Rectal smooth muscle tissue (tissue), 1 donor: ENCODE measurements around the gene NMUR1.

Source experiments
- H3K27ac ChIP-seq: one replicate; pipeline ENCODE4 v1.7.0; 2013; ENCODE audit warnings: low read depth, low read length, inconsistent platforms
- H3K27me3 ChIP-seq: one replicate; pipeline ENCODE4 v1.7.0; 2013; ENCODE audit warnings: low read length; ENCODE audit not compliant: control insufficient read depth, insufficient read depth
- H3K36me3 ChIP-seq: one replicate; pipeline ENCODE4 v1.7.0; 2013; ENCODE audit warnings: low read length; ENCODE audit not compliant: control insufficient read depth, insufficient read depth
- H3K4me1 ChIP-seq: one replicate; pipeline ENCODE4 v1.7.0; 2013; ENCODE audit warnings: low read length; ENCODE audit not compliant: control insufficient read depth, insufficient read depth
- H3K4me3 ChIP-seq: one replicate; pipeline ENCODE4 v1.7.0; 2013; ENCODE audit warnings: low read length
- H3K9ac ChIP-seq: one replicate; pipeline ENCODE4 v1.7.0; 2013; ENCODE audit warnings: low read length

NMUR1 gene

DNA sequence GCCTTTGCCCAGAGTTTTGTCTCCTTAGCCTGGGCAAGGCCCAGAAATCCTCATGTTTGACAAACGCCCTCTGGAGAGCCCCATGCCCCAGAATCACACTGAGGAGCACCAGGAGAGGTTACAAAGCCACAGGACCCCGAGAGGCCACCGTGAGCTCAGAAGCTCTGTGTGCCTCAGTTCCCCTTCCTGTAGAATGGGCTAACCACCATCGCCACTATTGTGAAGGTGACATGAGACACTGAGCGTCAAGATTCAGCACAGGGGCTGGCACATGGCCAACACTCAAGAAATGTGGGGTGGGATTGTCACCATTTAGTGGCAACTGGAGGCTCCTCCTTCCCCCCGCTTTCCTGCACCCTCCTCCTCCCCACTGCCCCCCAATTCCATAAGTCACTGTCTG lies 1.2 kb upstream of the NMUR1 start:
- Histone ChIP-seq H3K4me1 (no peaks in the 10 kb centered on the region), H3K9ac (no peak overlapping the region), H3K4me3 (no peak overlapping the region), H3K27me3 (no peaks in the 10 kb centered on the region), H3K27ac (no peak overlapping the region), H3K36me3 (no peaks in the 10 kb centered on the region)

DNA sequence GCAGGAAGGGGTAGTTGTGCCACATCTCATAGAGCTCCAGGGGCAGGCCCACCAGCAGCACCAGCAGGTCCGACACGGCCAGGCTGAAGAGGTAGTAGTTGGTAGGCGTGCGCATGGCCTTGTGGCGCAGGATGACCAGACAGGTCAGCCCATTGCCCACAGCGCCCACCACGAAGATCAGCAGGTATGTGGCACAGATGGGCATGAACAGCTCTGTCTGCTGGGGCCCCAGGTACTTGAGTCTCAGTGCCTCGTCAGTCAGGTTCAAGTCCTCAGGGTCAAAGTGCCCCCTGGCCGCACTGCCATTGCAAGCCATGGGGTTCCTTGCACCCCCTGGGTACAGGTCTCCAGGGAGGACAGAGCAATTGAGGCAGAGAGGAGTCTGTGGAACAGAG lies 1.6 kb downstream of the NMUR1 start:
- Histone ChIP-seq H3K9ac (no peak overlapping the region), H3K4me3 (no peak overlapping the region), H3K27ac (no peak overlapping the region), H3K36me3 (no peaks in the 10 kb centered on the region), H3K27me3 (no peaks in the 10 kb centered on the region), H3K4me1 (no peaks in the 10 kb centered on the region)

DNA sequence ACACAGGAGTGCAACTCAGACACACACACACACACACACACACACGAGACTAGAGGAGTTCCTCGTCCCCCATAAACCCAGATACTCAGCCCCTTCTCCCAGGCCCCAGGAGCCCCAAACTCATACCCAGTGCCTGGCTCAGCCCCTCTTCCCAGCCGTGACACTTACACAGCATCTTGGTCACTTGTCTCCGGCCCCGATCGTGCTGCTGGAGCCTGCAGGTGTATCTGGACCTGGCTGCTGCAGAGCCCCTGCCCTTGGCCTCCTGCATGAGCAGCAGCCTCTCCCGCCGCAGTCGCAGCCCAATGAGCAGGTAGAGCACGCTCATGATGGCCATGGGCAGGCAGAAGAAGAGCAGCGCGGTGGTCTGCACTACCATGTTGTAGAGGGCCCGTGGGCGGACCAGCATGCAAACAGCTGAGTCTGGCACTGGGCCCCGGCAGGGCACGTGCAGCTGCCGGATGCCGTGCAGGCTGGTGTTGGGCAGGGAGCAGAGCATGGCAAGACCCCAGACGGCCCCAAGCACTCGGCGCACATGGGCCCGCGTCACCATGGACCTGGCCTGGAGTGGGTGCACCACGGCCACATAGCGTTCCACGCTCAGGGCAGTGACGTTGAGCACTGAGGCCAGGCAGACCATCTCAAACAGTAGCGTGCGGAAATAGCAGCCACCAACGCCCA lies 2.1 kb downstream of the NMUR1 start:
- Histone ChIP-seq H3K36me3 (no peaks in the 10 kb centered on the region), H3K9ac (no peak overlapping the region), H3K27me3 (no peaks in the 10 kb centered on the region), H3K4me1 (no peaks in the 10 kb centered on the region), H3K27ac (no peak overlapping the region), H3K4me3 (no peak overlapping the region)

DNA sequence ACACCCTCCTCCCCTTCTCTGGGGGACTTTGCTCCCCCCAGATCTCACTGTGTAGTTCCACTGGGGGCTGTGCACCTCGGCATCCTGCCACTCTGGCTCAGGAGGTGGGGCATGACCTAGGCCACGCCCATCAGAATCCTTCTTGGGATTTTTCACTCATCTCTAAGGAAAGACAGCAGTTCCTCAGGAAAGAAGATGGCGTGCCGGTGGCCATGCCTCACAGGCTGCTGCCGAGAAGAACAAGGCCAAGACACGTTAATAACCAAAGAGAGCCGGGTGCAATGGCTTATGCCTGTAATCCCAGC lies 3.2 kb downstream of the NMUR1 start:
- Histone ChIP-seq H3K9ac (no peak overlapping the region), H3K36me3 (no peaks in the 10 kb centered on the region), H3K27ac (no peak overlapping the region), H3K27me3 (no peaks in the 10 kb centered on the region), H3K4me3 (no peak overlapping the region), H3K4me1 (no peaks in the 10 kb centered on the region)

DNA sequence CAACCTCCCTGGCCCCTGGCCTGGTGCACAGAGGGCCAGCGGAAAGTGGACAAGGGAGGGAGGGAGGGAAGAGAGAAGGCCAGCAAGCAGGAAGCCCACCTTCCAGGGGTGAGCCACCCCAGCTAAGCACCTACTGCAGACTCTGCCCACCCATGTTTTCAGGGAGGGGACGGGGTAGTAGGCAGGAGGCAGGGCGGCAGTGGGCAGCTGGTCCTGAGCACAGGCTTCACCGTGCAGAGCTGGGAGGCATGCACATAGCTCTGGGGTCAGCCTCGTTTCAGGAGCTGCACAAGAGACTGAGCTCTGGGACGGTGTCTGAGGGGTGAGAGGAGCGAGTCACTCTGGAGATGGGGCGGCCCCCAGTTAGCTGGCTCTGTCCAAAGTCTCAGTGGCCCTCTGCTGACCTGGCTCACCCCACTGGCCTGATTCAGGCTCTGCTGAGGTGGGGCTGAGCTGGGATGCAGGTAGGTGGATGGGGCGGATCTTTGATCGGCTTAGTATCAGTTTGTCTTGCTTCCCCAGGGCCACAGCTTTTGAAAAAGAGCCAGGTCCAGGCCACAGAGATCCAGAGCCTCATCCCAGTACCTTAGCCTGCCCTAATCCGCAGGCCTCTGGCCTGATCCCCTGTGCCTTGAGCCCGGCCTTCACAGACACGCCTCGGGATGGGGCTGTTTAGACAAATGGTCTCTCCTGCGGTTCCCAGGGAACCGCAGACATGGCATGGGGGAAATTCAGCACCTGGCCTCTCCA lies 3.7 kb downstream of the NMUR1 start:
- H3K4me3 ChIP-seq = no peak overlapping the region
- H3K27ac ChIP-seq = no peak overlapping the region
- H3K9ac ChIP-seq = no peak overlapping the region
- no peaks in the 10 kb centered on the region for H3K4me1 ChIP-seq
- H3K27me3 ChIP-seq = no peaks in the 10 kb centered on the region
- no peaks in the 10 kb centered on the region for H3K36me3 ChIP-seq

DNA sequence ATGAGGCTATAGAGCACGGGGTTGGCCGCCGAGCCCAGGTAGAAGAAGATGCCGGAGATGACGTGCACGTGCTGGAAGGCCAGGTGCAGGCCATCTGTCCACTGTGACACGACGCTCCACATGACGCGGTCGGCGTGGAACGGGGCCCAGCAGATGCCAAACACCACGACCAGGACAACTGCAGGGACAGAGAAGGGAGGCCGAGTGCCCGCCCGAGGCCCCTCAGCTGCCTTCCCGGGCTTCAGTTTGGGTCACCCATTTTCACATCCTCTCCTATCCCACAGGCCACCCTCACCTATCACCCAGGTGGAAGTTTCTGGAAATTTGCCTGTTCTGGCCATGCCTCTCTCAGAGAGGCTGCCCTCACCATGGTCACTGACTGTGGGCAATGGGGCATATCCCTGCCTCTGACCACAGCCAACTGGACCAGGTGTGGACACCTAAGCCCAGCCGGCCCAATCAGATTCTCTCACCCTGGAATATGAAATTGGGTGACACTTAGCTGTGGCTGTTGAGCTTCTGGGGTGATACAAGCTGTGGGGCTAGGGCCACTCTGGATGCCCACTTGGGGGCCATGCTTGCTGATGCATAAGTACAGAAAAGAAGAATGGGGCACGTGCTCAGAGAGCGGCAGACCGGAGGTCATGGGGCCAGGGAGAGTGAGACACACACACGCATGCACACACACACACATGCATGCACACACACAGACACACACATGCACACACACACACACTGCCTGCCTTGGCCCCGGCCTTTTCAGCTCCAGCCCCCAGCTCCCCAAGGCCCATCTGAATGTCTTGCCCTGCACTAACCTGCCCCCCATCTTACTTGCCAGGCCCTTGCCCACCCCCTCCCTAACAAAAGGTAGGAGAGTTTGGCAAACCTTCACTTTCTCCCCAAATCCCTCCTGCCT lies 4.7 kb downstream of the NMUR1 start:
- Histone ChIP-seq H3K27me3 (no peaks in the 10 kb centered on the region), H3K9ac (no peak overlapping the region), H3K27ac (no peak overlapping the region), H3K4me3 (no peak overlapping the region), H3K4me1 (no peaks in the 10 kb centered on the region), H3K36me3 (no peaks in the 10 kb centered on the region)

DNA sequence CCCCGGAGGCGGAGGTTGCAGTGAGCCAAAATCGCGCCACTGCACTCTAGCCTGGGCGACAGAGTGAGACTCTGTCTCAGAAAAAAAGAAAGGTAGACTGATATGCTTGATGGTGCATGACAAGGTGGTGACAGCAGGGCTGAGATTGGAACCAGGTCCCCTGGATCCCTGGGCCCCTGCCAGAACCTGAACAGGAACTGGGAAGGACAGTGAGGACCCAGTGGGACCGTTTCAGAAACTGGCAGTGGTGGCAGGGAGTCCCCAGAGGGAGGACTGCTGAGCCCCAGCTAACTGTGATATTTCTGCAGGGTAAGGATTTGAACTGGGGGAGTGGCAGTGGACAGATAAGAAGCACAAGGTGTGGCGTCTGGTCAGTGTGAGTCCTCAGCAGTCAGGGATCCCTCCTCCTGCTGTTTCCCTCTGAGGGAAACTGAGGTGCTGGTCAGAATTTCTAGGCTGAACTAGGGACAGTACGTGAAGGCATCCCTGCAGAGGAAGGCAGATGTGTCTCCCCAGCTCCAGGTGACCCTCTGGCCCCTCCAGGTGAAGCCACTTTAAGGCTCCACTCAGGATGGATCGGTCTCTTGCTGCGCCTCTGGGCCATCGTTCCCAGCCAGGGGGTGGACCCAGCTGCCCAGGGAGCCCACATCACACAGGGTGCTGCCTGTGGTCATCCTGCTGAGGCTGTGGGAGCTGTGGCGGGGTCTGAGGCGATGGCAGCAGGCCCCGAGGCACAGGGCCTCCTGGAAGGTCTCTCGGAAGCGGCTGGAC lies 5.6 kb downstream of the NMUR1 start:
- H3K9ac ChIP-seq = no peak overlapping the region
- no peak overlapping the region for H3K27ac ChIP-seq
- no peak overlapping the region for H3K4me3 ChIP-seq
- no peaks in the 10 kb centered on the region for H3K36me3 ChIP-seq
- H3K4me1 ChIP-seq = no peaks in the 10 kb centered on the region
- no peaks in the 10 kb centered on the region for H3K27me3 ChIP-seq

DNA sequence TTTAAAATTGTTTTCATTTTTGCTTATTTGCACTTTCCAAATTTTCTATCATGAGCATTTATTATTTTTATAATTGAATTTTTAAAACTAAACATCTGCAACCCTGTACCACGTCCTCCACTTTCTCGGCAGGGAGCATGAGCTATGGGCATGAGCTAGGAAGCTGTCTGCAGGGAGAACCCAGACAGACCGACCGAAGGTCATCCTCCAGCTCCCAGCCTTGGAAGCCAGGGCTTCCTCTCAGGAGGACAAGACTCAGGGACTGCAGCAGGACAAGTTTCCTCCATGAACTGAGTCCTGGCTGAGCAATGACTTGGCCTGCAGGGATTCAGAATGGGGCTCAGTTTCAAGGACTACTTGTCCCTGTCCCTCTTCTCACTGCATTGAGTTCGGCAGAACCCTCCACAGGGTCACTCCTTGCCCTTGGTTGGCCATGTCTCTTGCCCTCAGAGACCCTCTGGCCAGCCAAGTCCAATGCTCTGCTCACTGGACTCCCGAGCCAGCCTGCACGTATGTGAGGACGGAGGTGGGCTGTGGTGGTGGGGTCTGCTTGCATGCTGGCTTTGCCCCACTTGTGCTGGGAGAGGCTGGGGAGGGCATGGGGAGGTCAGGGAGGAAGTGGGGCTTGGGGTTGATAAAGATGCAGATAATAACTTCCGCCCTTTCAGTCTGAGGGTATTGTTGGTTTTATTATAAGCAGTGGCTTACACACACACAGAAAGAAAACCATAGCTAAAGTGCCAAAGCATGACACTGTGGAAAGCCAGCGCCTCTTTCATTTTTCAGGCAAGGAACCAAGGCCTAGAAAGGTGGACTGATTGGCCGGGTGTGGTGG lies 6.6 kb downstream of the NMUR1 start:
- Histone ChIP-seq H3K9ac (no peak overlapping the region), H3K4me1 (no peaks in the 10 kb centered on the region), H3K27ac (no peak overlapping the region), H3K36me3 (no peaks in the 10 kb centered on the region), H3K27me3 (no peaks in the 10 kb centered on the region), H3K4me3 (no peak overlapping the region)

DNA sequence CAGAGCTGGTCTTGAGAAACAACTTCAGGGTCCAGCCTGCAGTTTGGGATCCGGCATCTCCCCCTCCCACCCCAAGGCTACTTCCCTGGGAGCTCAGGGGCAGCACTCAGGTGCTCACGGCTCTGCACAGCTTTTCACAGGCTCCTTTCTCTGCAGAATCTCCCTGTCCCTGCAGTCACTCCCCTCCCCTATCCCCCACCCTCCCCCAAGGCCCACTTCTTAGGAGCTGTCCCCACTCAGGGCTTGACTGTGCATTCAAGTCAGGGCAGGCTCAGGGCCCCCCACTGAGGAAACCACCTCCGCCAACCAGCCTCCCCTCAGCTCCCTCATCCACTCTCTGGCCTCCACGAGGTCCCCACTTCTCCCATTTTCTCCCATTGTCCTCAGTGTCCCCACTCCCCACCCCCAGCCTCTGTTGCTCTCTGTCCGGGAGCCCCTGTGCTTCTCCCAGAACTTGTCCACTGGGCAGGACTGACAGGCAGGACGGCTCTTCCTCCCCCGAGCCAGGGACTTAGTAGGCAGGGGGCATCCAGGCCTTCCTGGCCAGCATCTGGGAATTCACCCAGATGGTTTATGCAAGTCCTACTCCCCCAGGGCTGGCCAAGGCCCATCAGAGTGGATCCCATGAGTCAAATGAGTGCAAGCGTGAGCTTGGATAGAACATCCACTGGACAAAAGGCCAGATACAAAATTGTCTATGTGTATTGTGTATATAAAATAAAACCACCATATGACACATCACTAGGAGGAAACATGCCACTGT lies 7.6 kb downstream of the NMUR1 start:
- no peaks in the 10 kb centered on the region for H3K27me3 ChIP-seq
- no peaks in the 10 kb centered on the region for H3K4me1 ChIP-seq
- no peak overlapping the region for H3K27ac ChIP-seq
- H3K9ac ChIP-seq = no peak overlapping the region
- H3K4me3 ChIP-seq = no peak overlapping the region
- H3K36me3 ChIP-seq = no peaks in the 10 kb centered on the region

DNA sequence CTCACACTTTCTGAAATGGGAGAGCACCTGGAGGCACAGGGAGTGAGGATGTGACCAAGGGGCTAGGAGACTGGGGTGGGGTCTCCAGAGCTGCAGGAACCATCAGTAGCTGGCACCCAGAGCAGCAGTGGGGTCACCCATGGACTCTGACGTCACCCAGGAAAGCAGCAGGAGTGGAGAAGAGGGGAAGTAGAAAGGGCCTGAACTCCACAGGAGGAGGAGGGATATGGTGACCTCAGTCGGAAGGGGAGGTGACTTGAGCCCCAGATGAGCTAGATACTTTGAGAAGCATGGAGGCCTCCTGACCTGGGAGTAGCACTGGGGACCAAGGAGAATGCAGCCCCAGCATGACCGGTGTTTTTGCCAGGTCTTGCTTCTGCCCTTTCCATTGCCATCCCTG lies 8.8 kb downstream of the NMUR1 start:
- H3K27ac ChIP-seq = no peak overlapping the region
- H3K27me3 ChIP-seq = no peaks in the 10 kb centered on the region
- H3K4me1 ChIP-seq = no peaks in the 10 kb centered on the region
- H3K4me3 ChIP-seq = no peak overlapping the region
- no peaks in the 10 kb centered on the region for H3K36me3 ChIP-seq
- no peak overlapping the region for H3K9ac ChIP-seq

DNA sequence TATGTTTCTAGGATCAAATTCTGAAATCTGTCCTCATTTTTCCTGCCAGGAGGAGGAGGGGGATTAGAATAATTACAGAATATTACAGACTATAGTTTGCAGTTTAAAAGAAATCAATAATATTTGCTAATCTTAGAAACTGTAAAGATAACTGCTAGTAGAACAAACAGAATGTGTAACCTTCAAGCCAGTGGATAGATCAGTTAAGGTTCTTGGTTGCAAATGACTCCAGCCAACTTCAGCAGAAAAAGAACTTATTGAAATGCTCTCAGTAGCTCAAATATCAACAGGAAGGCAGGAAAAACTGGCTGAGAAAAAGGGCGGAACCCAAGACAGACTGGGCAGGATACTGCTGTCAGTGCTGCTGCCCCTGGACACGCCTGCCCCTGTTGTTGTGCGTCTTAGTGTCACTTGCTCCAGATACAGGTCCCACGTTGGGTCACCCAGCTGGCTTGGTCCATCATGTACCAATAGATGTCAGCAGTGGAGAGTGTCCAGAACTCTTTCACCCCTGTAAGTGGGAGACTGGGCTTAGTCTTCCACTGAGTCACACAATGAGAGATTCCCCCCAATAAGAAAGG lies 10.2 kb downstream of the NMUR1 start:
- Histone ChIP-seq H3K4me1 (peaks cover 1% of the 10 kb centered on the region), H3K27me3 (no peaks in the 10 kb centered on the region), H3K4me3 (no peak overlapping the region), H3K27ac (no peak overlapping the region), H3K9ac (no peak overlapping the region), H3K36me3 (no peaks in the 10 kb centered on the region)
